Right lobe of liver (tissue), 4 donors: ENCODE measurements around the gene TMEM267.
"Not testable (repeated sequence)": the region's sequence is repeated elsewhere in the genome, so short reads cannot be mapped to it uniquely, and the experiment has no call there.

Experiments used
- POLR2A ChIP-seq: fragments of 450-650 bp; IDR thresholded peaks from one replicate; pipeline ENCODE4 v1.6.1; 2017; ENCODE audit warnings: antibody characterized with exemption, mild to moderate bottlenecking
- TF ChIP-seq, protein P1 (sequence below), 4 donors: fragments of 200-600 bp in 3 of 4; fragments of 450-650 bp in 1 of 4; IDR thresholded peaks; one replicate each; pipeline versions ENCODE4 v1.5.1 to v1.8.0; 2016 to 2022; ENCODE audit warnings: antibody characterized with exemption in 4 of 4, mild to moderate bottlenecking in 2 of 4
- donor health status: DM: no; HTN: no; CAD: no.
- donor health status: DM: no; HTN: no; CAD: no.
- donor health status: DM: no; HTN: yes; CAD: no.

DNA sequence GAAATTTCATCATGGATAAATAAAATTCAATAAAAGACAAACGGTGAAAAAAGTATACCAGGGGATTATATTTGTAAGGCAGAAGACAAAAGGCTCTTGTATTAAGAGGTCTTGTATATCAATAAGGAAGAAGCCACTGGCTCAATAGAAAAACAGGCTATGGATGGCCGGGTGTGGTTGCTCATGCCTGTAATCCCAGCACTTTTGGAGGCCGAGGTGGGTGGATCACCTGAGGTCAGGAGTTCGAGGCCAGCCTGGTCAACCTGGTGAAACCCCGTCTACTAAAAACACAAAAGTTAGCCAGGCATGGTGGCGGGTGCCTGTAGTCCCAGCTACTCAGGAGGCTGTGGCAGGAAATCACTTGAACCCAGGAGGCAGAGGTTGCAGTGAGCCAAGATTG is 60.6 kb downstream of the TMEM267 start:
- TF ChIP-seq, protein P1, sequence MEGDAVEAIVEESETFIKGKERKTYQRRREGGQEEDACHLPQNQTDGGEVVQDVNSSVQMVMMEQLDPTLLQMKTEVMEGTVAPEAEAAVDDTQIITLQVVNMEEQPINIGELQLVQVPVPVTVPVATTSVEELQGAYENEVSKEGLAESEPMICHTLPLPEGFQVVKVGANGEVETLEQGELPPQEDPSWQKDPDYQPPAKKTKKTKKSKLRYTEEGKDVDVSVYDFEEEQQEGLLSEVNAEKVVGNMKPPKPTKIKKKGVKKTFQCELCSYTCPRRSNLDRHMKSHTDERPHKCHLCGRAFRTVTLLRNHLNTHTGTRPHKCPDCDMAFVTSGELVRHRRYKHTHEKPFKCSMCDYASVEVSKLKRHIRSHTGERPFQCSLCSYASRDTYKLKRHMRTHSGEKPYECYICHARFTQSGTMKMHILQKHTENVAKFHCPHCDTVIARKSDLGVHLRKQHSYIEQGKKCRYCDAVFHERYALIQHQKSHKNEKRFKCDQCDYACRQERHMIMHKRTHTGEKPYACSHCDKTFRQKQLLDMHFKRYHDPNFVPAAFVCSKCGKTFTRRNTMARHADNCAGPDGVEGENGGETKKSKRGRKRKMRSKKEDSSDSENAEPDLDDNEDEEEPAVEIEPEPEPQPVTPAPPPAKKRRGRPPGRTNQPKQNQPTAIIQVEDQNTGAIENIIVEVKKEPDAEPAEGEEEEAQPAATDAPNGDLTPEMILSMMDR (IDR thresholded peaks at IDR 0.05): not testable (repeated sequence)
- TF ChIP-seq POLR2A: not testable (repeated sequence)
